OCI-M2 (cell line): ENCODE data around the gene KLHL15.
A peak's percentile ranks its signal among the peaks of the same experiment; 100 is the strongest.

ENCODE experiments used
- DNase-seq: peaks from one replicate; lab custom pipeline; 2025; ENCODE audit not compliant: unreplicated experiment; lab: John Stamatoyannopoulos, UW

KLHL15 gene

DNA sequence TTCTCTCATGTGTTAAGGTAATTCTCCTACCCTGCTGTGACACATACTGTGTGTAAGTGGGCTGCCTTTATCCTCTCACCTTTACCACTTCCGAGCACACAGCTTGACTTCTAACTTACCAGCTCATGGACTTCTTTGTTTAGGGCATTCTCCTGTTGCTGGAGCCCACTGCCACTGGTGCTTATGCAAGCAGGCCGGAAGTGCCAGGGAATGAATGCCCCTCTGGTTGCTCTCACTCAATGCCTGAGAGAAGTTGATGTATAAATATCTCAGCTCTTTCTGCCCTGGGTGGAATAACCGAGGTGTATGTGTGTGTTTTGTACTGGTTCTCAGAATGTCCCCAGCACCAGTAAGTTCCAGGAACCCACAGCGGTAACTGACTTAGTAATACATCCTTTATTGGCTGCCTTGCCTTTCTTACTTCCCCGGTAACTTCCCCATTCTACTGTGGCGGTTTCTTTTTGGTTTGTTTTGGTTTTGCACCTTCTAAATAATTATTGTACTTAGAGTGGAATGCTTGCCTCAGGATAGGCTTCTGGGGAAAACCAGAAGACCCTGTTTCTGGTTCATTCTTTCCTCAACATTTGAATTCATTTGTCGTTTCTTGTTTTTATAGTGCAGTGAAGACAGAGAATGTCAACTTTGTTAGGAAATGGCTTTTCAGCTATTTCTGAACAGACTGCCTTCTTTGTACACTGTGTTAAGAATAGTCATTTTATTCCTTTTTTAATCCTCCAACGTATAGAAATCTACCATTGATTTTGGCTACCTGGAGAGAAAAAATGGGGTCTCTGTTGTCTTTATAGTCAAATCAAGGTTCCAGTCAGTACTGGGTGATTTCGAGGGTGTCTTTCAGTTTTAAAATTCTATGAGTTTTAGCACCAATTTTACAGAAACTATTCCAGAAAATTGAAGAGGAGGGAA is 73.7 kb downstream of the KLHL15 start:
- peak; percentile 28 for DNase-seq

DNA sequence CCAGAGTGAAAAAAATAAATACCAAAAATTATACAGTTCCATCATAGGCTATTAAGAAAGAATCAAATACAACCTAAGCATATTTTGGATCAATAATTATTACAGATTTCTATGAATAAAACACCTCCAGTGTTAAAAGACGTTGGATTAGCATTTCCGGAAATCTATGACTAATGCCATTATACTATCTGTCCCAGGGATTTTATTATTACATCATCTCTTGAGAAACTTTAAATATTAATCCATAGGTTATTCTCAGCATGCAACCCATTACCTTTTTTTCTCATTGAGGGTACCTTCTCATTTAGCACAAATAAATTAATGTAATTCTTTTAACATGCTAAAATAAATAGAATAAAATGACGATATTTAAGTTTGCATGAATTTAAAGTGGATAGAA is 74.6 kb downstream of the KLHL15 start:
- no peak for DNase-seq

DNA sequence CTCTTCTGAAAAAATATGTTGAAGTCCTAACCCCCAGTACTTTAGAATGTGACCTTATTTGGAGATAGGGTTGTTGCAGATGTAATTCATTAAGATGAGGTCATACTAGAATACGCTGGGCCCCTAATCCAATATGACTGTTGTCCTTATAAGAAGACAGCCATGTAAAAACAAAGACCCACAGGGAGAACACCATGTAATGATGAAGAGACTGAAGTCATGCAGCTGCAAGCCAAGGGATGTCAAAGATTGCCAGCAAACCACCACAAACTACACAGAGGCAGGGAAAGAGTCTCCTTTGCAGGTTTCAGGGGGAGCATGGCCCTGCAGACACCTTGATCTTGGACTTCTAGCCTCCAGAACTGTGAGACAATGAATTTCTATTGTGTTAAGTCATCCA is 81.8 kb downstream of the KLHL15 start:
- DNase-seq: no peak

DNA sequence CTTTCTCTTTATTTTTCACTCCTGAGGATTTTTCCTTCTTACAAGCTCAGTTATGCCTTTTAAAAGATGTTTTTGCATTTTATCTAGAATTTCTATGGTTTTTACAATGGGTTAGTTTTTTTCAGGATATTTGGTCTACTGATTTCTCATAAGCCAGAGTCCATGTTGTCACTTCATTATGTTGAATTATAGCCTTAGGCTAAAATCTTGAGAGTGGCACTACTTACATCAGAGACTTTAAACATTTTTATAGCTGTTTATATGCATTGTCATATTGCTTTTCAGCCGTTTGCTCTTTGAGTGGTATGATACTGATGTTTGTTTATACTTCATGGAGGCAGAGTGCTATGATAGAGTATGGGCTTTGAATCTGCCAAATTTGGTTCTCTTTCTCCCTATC is 82.8 kb downstream of the KLHL15 start:
- no peak for DNase-seq

DNA sequence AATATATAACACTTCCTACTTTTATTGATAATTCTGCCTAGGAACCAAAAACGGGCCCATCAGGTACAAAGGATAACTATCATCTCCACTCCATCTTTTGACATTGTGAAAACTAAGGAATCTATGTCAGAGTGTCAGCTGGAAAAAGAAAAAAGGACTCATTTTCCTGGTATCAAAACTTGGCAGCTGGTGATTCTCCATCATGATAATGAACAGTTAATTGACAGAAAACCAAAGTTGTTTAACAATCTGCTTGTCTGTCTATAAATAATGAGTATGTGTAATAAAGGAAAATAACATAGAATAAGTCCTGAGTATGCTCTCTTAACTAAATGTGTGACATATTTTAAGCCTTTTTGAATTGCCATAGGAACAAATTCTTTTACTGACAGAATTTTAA is 87.8 kb downstream of the KLHL15 start:
- DNase-seq: no peak

DNA sequence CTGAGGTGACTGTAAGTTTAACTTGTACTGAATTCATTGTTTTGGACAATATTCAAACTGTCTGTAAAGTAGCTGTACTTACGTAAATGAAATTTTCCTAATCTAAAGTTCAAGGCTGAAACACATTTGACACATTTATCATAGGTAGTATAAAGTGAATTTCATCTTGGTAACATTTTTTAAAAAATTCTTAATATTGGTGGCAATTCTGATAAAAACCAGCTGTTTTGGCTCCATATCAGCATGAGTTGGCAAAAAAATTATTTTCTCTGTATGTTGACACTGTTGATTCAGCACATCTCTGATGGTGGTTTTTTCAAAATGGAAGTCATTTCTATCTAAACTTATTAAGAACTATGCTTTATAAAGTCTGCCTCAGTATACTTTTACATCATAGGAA is 88.3 kb downstream of the KLHL15 start:
- no peak for DNase-seq

DNA sequence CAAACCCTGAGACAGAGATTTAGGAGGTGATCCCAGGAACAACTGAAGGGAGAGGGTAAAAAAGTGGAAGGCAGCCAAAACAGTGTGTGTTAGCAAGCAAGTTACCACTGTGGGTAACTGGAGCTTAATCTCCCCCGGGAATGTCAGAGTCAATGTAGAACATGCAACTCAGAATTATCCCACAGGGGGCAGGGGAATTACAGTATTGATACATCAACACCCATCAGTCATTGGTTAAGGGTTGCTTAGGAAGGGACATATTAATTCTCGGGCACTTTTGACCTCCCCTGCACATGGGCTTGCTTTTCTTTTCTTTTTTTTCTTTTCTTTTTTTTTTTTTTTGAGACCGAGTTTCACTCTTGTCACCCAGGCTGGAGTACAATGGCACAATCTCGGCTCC is 89.9 kb downstream of the KLHL15 start:
- DNase-seq: no peak

DNA sequence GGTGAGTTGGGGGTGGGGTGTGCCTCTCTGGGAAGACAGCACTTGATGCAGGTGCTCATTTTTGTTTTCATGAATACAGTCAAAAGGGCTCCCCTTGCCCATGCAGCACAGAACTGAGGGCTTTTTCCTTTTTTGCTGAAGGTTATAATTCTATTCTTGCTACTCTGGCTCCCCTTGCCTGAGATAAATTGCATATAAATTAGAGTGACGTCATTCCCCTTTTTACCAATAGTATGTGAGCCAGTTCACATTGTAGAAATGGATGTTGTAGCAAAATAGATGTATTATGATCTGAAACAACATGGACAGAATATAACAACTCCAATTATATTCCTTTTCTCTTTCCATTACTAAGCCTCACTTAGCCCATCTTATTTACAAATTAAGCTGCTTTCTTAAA is 90.8 kb downstream of the KLHL15 start:
- no peak for DNase-seq

DNA sequence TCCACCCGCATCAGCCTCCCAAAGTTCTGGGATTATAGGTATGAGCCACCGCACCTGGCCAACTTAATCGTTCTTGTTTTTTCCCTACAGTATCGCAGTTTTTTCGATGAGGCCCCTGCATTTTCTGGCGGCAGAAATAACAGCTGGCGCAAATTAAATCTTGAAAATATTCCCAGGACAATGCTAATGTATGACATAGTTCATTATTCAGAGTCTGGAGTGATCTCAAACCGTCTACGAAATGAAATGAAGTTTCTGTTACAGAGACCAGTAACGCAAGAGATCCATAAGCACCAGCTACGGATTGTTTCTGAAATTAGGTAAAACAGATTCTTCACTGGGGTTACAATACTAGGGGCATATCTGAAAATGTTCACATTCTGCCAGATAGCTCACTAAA is 91.9 kb downstream of the KLHL15 start:
- DNase-seq: no peak
